Right lobe of liver (tissue), 4 donors: ENCODE data around the gene ACTL8.

Experiments
- CTCF ChIP-seq, 4 donors: fragments of 200-600 bp in 3 of 4; fragments of 450-650 bp in 1 of 4; IDR thresholded peaks; one replicate each; pipeline versions ENCODE4 v1.5.1 to v1.8.0; 2016 to 2022; ENCODE audit warnings: antibody characterized with exemption in 4 of 4, mild to moderate bottlenecking in 2 of 4
- POLR2A ChIP-seq: fragments of 450-650 bp; IDR thresholded peaks from one replicate; pipeline ENCODE4 v1.6.1; 2017; ENCODE audit warnings: antibody characterized with exemption, mild to moderate bottlenecking
- donor health status: DM: no; HTN: no; CAD: no.
- donor health status: DM: no; HTN: no; CAD: no.
- donor health status: DM: no; HTN: yes; CAD: no.

DNA sequence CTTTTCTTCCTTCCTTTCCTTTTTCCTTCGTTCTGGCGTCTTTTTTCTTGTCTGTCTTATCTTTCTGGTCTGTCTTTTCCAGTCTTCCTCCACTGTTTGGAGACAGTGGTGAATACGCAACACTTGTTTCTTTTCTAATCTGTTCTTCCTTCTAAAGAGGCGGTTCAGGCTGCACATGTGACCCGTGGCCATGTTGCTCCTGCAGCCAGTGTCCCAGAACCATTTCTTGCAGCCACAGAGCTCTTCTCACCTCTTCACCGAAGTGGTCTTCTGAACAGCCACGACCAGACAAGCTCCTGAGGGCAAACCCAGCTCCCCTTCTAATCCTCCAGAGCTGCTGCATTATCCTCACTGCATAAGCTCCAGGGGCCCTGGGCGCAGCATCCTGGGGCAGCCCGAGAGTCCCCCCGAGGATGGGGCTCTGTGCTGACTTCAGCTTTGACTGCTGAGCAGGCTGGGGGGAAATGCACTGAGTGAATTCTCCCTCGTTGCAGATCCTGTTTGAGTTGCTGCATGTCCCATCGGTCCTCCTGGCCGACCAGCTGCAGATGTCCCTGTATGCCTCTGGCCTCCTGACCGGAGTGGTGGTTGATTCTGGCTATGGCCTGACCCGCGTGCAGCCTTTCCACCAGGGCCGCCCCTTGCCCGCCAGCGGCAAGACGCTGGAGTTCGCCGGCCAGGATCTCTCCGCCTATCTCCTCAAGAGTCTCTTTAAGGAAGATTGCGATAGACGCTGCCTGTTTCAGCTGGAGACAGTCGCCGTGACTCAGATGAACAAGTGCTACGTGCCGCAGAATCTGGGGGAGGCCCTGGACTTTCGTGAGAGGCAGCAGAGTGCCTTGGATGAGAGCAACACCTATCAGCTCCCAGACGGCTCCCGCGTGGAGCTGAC is 70.4 kb downstream of the ACTL8 start:
- no peak for TF ChIP-seq CTCF (IDR thresholded peaks at IDR 0.05)
- TF ChIP-seq POLR2A, result no peak
